ENCODE results near the gene ADAMTS17.

Gene ADAMTS17

GRCh38 chr15:100041127-100041828 lies 300.5 kb downstream of the ADAMTS17 start:
- DNase-seq = no peak

GRCh38 chr15:100039994-100040393 lies 301.8 kb downstream of the ADAMTS17 start:
- no peak for DNase-seq

- no peak for DNase-seq
Observed at GRCh38 chr15:100038736-100039135, 303.0 kb downstream of the ADAMTS17 start.

GRCh38 chr15:100037901-100038300 lies 303.9 kb downstream of the ADAMTS17 start:
- DNase-seq = no peak

- no peak for DNase-seq
Observed at GRCh38 chr15:100036015-100036414, 305.8 kb downstream of the ADAMTS17 start.

- no peak for DNase-seq
Observed at GRCh38 chr15:100034191-100034590, 307.6 kb downstream of the ADAMTS17 start.

- DNase-seq = no peak
Observed at GRCh38 chr15:100033140-100033857, 308.5 kb downstream of the ADAMTS17 start.

- DNase-seq = no peak
Observed at GRCh38 chr15:100032358-100033085, 309.3 kb downstream of the ADAMTS17 start.

- DNase-seq = no peak
Observed at GRCh38 chr15:100031665-100032357, 310.0 kb downstream of the ADAMTS17 start.

GRCh38 chr15:100030586-100031229 lies 311.1 kb downstream of the ADAMTS17 start:
- DNase-seq = no peak

GRCh38 chr15:100029868-100030479 lies 311.8 kb downstream of the ADAMTS17 start:
- DNase-seq = no peak

GRCh38 chr15:100029045-100029444 lies 312.7 kb downstream of the ADAMTS17 start:
- DNase-seq = no peak

GRCh38 chr15:100026041-100026440 lies 315.7 kb downstream of the ADAMTS17 start:
- no peak for DNase-seq

GRCh38 chr15:100022806-100023205 lies 319.0 kb downstream of the ADAMTS17 start:
- DNase-seq = no peak

- DNase-seq = no peak
Observed at GRCh38 chr15:100022391-100022790, 319.4 kb downstream of the ADAMTS17 start.

- no peak for DNase-seq
Observed at GRCh38 chr15:100021653-100022052, 320.1 kb downstream of the ADAMTS17 start.

GRCh38 chr15:100020614-100021013 lies 321.2 kb downstream of the ADAMTS17 start:
- DNase-seq = no peak

GRCh38 chr15:100020189-100020588 lies 321.6 kb downstream of the ADAMTS17 start:
- DNase-seq = no peak

- no peak for DNase-seq
Observed at GRCh38 chr15:100019601-100020000, 322.2 kb downstream of the ADAMTS17 start.

GRCh38 chr15:100018191-100018590 lies 323.6 kb downstream of the ADAMTS17 start:
- no peak for DNase-seq

- DNase-seq = no peak
Observed at GRCh38 chr15:100017140-100017539, 324.6 kb downstream of the ADAMTS17 start.

- DNase-seq = no peak
Observed at GRCh38 chr15:100016632-100017031, 325.1 kb downstream of the ADAMTS17 start.
